GM20431 (cell line): ENCODE measurements around the gene ITFG1.

Experiments used
- in situ Hi-C: fragments of 300-500 bp; cut with MseI, MboI; formaldehyde crosslinking; loops from one replicate; pipeline ENCODE4 v1.15.0; 2020; ENCODE audit warnings: low sequenced_read_pairs; ENCODE audit not compliant: unreplicated experiment

ITFG1 gene

DNA sequence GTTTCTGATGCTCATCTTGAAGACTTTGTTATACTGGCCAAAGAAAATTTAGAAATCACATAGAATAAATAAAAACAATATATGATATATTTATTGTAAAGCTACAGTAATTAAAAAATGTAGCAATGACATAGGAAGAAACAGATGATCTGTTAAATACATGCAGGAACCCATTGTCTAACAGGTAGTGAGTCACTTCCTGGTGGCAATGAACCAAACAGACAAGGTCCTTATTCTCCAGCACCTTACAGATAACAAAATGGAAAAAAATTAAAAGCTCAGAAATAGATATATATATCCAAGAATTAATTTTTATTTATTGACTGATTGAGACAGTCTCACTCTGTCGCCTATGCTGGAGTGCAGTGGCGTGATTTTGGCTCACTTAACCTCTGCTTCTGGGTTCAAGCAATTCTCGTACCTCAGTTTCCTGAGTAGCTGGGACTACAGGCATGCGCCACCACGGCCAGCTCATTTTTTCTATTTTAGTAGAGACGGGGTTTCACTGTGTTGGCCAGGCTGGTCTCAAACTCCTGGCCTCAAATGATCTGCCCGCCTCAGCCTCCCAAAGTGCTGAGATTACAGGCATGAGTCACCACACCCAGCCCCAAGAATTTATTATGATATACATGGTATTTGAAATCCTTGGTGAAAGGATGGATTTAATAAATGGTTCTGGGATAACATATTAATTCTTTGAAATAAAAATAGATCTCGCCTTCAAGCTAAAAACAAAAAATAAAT, 324.6 kb downstream of the ITFG1 start:
- in situ Hi-C loops, result loop anchor here (25.0 kb wide), 1 partner anchor 174 kb away; the partner anchor contains the start of gene DNAJA2

- in situ Hi-C loops, result loop anchor here (25.0 kb wide), 1 partner anchor 172 kb away; the partner anchor contains the start of gene DNAJA2
Measured at GRCh38 chr16:47134550-47134949, 326.3 kb downstream of the ITFG1 start.

- in situ Hi-C loops, result loop anchor here (25.0 kb wide), 1 partner anchor 170 kb away; the partner anchor contains the start of gene DNAJA2
Measured at GRCh38 chr16:47132308-47132707, 328.6 kb downstream of the ITFG1 start.

DNA sequence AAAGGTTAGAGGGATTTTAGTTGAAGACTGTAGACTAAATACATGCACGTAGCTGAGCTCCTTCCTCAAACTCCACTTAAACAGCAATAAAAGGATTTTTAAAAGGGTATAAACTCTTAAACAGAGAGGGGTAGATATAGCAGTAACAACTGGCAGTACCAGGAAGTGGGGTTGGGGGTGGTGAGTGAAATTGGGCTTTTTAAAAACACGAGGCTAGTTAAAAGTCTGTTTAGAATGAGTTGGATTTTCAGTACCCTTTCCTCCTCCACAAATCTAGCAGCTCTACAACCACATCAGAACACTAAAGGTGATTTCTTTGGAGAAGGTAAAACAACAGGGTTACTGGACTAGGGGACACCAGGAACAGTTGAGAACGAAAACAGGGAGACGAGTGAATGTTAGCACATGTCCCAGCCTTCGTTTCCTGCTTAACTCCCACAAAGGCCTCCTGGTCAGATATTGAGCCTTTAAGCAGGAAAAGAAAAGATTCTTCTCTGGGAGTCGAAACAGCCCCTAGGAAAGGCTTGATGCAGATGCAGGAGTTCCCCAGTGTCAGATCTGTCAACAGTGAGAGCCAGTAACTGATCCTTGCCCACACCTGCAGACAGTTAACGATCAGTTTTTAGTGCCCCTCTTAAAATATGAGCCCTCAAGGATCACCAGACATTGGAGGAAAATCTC, 331.0 kb downstream of the ITFG1 start:
- in situ Hi-C loops, result loop anchor here (25.0 kb wide), 1 partner anchor 168 kb away; the partner anchor contains the start of gene DNAJA2

DNA sequence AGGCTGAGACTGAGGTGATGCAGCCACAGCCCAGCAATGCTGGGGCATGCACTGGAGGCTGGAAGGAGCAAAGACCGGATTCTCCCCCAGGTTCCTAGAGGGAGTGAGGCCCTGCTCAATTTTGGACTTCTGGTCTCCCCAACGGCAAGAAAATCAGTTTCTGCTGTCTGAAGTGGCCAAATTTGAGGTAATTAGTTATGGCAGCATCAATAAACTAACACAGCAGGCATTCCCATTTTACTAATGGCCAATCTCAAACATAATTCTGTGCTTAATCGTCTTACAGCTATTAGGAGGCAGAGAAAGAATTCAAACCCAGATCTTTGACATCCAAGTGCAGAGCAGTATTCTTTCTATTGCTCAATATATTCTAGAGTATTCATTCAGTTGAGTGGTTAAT, 333.3 kb downstream of the ITFG1 start:
- in situ Hi-C loops, result loop anchor here (25.0 kb wide), 1 partner anchor 165 kb away; the partner anchor contains the start of gene DNAJA2

DNA sequence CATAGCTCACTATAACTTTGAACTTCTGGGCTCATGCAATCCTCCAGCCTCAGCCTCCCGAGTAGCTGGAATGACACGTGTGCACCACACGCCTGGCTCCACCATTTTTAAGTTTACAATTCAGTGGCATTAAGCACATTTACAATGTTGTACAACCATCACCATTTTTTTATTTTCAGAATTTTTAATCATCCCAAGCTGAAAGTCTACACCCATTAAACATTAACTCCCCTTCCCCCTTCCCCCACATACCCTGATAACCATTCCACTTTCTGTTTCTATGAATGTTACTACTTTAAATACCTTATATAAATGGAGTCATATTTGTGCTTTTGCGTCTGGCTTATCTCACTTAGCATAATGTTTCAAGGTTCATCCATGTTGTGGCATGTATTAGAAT, 335.1 kb downstream of the ITFG1 start:
- in situ Hi-C loops, result loop anchor here (25.0 kb wide), 1 partner anchor 163 kb away; the partner anchor contains the start of gene DNAJA2

DNA sequence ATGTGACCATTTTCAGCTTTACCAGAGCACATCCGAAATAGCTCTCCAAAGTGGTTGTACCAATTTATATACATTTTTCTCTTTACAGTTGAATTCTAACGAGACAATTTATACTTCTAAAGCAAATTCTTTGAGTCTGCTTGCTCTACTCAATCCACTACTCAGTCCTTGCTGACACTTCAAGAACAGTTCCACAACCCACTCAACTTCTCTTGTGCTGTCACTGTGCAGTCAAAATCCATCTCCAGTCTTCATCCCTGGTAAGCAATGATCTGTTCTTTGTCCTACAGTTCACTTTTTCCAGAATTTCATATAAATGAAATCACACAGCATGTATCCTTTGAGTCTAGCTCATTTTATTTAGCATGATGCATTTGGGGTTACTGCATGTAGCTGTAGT, 347.7 kb downstream of the ITFG1 start:
- in situ Hi-C loops, result no loop called here

DNA sequence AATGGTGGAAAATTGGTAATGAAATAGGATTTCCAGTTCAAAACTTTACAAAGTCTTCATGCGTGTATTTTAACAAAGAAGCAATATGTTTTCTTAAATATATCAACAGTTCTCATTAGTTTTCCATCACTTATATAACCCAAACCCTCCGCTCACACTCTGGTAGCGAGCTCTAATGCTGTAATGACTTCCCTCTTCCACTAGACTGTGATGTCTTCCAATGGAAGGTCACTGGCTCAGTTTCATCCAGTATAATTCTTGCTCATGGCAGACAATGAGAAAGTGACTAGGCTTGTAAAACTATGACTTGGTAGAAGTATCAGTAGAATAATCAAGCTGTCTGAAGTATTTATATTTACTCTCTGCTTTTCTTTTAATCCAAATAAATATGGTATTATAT, 349.9 kb downstream of the ITFG1 start:
- in situ Hi-C loops, result no loop called here

DNA sequence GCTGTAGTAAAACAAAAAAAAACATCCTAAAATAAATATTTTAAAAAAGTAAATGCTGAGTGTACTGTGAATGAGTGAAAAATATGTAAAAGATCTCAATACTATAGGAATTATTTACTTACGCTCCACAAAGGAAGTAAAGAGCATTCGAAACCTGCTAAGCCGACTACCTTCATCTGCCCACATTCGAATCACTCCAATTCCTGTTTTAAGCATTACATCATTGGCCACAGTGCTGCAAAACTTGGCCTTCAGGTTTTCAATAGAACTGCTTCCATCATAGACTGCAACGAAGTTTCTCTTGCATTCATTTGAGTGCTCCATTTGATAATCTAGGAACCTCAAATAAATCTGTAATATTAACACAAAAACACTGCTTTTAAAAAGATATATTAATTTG, 351.5 kb downstream of the ITFG1 start:
- in situ Hi-C loops, result no loop called here
